HG03558 (cell line): Measurements from ENCODE around the gene RSPH3.
"Not testable (repeated sequence)": the region's sequence is repeated elsewhere in the genome, so short reads cannot be mapped to it uniquely, and the experiment has no call there.

Source experiments
- ATAC-seq: cut with Tn5 transposase; IDR thresholded peaks from one replicate; pipeline ENCODE4 v1.9.1; 2021; ENCODE audit warnings: moderate number of reproducible peaks; ENCODE audit not compliant: unreplicated experiment; ENCODE audit errors: extremely low read depth

RSPH3 gene

DNA sequence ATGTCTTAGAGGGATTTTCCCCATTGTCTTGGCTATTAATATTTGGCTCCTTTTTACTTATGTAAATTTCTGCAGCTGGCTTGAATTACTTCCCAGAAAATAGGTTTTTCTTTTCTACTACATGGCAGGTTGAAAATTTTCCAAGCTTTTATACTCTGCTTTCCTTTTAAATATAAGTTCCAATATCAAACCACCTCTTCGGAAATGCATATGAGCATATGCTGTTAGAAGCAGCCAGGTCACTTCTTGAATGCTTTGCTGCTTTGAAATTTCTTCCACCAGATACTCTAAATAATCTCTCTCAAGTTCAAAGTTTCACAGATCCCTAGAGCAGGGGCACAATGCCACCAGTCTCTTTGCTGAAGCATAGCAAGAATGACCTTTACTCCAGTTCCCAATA, 25.2 kb upstream of the RSPH3 start:
- not testable (repeated sequence) for ATAC-seq

DNA sequence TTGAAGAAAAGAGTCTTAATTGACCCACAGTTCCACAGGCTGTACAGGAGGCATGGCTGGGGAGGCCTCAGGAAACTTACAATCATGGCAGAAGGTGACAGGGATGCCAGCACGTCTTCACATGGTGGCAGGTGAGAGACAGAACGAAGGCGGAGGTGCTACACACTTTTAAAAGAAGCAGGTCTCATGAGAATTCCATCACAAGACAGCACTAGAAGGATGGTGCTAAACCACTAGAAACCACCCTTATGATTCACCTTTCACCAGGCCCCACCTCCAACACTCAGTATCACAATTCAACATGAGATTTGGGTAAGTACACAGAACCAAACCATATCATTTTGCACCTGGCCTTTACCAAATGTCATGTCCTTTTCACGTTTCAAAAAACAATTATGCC, 23.9 kb upstream of the RSPH3 start:
- no peak for ATAC-seq

DNA sequence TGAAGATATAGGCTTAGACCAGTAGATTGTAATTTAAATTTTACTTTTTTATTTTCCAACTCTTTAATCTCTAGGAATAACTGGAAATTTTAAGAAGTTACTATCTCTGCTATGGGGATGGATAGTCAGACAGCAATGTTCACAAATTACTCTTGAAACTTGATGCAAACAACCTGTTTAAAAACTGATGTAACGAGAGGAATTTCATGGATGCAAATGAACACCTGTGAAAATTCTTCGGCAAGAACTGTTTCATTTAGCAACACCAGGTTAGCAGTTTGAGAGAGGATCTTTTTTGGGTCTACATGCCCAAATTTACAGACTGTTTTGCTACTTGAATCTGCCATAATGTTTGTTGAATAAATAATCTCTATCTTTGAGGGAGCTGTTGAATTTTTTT, 20.0 kb upstream of the RSPH3 start:
- no peak for ATAC-seq

DNA sequence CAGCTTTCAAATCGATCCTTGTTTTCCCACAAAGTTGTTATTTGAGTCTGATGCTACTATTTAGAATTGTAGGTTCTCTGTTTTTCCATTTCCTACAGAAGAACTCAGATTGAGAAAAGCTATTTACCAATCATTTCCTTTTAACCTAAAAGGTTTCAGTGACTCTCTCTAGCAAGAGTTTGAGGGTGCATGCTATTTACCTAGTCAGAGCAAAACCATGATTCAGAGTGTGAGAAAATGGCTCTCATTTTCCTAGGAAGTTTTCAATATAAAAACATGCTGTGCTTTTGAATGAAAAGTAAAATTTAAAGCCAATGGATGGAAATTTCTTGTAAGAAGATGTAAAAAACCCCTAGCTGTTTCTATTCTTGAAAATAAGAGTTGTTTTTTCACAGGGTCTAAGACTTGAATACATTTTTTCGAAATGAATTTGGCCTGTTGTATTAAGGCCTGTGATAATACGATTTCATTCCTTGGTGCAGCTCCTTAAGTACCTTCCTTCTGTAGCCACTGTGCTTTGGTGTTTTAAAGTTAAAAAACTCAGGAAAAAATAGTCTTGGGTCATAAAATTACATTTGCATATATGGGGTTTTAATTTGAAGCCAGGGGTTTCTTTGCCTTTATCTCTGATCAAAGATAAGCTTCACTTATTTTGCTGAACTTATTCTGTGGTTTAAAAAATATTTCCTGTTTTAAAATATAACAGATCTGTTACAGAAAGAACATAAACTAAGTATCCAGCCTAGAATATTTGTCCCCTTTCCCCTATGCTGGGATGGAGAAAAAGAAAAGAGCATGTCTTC, 18.0 kb upstream of the RSPH3 start:
- no peak for ATAC-seq

DNA sequence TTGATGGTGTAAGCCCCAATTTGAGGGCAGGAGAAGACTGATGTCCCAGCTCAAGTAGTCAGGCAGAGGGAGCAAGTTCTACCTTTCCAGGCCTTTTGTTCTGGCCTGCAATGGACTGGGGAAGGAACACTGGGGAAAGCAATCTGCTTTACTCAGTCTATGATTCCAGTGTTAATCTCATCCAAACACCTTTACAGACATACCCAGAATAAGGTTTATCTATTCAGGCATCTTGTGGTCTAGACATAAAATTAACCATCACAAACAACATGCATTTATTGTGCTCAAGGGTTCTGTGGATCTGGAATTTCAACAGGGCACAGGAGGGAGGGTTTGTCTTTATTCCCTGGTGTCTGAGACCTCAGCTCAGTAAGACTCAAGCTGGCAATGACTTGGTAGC, 14.4 kb upstream of the RSPH3 start:
- no peak for ATAC-seq

DNA sequence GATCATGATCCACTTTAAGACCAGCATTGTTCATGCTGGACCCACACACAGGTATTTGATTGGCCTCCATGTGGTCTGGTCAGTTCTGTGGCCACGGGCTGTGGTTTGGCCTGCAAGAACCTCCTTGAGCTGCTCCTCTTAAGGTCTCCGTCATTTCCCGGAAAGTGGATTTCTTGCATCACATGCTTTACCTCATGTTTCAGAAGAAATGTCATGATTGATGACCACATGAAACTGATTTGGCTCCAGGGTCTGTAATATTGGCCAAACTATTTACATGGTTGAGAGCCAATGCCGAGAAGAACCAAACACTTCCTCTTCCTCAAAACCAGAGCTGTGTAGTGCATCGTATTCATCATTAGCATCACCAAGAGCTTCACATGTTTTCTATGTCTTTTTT, 13.2 kb upstream of the RSPH3 start:
- ATAC-seq = no peak

DNA sequence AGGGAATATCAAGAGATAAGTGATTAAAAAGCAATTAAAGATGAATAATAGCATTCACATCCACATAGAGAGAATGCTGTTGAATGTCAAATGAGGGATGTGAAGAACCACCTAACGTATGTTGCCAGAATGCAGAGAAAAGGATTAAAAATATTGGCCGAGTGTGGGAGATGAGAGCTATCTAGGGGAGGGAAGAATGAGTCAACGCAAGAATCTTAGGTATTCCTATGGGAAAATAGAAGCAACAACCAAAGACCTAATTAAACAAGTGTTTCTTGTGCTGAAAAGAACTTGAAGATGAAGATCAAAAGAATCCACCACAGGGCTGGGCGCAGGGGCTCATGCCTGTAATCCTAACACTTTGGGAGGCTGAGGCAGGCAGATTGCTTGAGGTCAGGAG, 12.2 kb upstream of the RSPH3 start:
- ATAC-seq = no peak

DNA sequence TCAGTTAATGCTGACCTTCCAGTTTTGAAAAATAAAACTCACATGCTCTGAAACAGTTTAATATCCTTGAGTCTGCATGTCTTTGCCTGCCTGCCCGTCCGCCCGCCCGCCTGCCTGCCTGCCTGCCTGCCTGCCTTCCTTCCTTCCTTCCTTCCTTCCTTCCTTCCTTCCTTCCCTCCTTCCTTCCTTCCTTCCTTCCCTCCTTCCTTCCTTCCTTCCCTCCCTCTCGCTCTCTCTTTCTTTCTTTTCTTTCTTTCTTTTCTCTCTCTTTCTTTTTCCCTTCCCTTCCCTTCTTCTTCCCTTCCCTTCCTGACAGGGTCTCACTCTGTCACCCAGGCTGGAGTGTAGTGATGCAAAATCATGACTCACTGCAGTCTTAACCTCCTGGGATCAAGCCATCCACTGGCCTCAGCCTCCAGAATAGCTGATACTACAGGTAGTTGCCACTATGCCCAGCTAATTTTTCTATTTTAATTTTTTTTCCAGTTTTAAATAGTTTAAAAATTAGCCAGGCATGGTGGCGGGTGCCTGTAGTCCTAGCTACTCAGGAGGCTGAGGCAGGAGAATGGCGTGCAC, 10.1 kb upstream of the RSPH3 start:
- ATAC-seq = not testable (repeated sequence)

DNA sequence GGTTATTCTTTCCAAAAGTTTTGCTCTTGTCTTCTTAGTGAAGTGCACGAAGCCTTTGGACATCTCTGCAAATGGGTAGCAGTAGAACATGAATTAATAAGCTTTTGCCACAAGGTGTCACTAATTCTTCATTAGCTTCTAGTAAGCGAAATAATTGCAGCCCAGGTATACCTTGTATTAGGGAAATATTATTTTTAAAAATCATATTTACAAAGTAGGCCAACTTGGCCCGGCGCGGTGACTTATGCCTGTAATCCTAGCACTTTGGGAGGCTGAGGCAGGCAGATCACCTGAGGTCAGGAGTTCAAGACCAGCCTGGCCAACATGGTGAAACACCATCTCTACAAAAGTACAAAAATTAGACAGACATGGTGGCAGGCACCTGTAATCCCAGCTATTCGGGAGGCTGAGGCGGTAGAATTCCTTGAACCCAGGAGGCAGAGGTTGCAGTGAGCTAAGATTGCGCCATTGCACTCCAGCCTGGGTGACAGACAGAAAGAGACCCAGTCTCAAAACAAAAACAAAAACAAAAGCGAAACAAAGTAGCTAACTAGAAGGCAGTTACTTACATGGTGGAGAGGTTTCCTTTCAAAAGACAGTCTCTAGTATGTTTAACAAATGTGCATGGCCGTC, 8.8 kb upstream of the RSPH3 start:
- no peak for ATAC-seq

DNA sequence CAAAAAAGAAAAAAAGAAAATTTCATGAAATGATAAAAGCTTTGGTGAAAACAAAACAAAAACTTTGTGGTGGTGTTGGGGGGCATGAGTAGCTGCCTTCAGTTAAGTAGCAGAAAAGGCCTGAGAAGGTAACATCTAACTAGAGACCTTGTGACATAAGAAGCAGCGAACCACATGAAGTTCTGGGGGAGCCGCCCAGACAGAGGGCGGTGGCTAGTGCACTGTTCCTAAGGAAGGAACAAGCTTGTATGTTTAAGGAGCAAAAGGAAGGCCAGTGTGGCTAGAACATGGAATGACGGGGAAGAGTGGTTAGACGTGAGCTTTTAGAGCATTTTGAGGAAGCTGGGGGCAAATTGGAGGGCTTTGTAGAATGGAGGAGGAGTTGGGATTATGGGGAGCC, 7.5 kb upstream of the RSPH3 start:
- no peak for ATAC-seq

DNA sequence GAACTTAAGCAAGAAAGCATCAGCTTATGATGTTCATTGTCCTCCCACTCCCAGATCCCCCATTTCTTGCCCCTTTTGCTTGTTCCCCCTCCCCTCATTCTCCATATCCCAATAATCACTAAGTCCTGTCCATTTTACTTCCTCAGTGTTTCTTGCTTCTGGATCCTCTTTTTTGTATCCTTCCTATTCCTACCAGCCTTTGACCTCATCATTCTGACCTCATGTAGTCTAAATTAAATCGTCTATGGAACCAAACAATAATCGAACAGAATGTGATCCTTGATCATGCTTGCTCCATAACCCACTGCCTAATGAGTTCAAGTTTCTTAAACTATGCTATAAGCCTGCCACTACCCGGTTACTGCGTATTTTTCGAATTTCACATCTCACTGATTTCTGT, 5.4 kb upstream of the RSPH3 start:
- ATAC-seq = no peak

DNA sequence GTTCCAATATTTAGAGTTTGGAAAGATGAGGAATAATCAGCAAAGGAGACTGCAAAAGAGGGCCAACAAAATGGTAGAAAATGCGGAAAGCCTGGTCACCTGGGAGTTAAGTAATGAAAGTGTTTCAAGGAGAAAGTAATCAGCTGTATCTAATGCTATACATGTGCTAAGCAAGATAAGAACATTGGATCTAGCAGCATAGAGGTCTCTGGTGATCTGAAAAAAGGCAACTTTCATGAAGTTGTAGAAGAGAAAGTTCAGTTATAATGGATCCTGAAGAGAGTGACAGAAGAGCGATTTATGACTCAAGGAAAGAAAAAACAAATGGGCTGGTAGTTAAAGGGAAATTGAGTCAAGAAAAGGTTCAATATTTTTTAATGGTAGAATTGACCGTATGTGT, 4.6 kb upstream of the RSPH3 start:
- ATAC-seq = no peak

DNA sequence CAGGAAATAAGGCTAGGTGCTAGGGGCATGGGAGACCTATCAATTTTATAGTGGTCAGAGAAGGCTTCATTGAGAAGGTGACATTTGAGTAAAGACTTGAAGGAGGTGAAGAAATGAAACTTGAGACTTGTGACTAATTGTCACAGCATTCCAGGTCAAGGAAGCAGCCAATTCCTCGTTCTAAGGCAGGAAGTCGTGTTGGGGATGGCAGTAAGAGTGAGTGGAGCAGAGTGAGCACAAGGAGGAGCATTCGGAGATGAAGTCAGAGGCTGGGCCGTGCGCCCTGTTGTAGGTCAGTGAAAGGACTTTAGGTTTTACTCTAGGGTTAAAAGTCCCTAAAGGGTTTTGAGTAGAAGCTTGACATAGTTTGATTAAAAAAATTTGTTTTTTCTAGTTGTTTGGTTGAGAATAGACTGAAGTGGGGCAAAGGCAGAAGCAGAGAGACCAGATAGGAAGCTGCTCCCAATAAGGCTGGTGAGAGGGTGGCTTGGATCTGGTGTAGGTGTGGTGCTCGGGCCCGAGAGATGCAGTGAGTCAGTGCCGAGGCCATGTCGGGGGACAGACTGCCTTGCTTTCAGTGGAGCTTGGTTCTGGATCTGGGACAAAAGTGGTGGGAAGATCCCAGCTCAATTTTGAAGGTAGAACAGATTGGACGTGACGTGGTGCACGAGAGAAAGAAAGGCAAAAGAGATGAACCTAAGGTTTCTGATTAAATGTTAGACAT, 2.6 kb upstream of the RSPH3 start:
- no peak for ATAC-seq

DNA sequence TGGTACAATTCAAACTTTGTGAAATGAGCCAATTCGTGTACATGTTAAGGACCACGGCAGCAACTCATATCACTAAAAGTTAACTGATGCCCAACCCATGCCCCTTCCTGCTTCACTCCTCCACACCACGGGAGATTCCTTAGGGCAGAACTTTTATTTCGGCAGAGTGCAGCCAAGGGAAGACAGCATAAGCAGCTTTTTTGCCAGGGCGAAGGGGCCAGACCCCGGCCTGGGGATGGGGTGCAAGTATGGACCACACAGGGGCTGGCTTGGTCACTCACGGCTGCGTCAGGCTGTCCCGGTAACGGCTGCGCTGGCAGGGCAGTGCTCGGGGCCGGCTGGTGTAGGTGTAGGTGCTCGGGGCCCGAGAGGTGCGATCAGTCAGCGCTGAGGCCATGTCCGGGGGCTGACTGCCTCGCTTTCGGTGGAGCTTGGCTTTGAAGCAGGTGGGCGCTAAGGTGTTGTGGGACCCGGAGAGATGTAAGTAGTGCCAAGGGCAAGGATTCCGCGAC, 792 bp downstream of the RSPH3 start:
- ATAC-seq = no peak

DNA sequence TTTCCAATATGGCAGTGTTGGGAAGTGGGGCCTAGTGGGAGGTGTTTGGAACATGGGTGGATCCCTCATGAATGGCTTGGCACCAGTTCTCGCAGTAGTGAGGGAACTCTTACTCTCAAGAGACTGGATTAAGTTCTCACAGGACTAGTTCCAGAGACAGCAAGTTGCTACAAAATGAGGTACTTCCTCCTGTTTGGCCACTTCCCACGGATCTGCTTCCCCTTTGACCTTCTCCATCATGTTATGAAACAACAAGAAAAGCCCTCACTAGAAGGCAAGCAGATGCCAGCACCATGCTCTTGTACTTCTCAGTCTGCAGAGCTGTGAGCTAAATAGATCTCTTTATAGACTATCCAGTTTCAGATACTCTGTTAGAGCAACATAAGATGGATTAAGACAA, 3.1 kb downstream of the RSPH3 start:
- ATAC-seq = no peak

DNA sequence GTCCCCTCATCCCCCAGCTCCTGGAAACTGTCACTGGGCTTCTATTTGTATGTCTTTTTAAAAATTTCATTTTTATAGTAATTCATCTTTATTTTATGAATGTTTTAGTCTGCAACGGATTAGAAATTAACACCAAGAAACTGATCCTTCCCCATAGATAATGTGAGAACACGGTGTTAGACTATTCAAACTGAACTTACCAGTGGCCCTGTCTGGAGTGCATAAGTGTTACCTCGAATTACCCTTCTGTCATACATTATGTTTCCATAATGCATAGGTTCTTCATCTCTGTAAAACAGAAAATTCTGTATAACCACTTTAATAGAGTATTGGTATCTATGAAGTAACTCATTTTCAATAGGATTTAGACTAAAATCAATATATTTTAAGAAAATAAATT, 6.4 kb downstream of the RSPH3 start:
- ATAC-seq = no peak

DNA sequence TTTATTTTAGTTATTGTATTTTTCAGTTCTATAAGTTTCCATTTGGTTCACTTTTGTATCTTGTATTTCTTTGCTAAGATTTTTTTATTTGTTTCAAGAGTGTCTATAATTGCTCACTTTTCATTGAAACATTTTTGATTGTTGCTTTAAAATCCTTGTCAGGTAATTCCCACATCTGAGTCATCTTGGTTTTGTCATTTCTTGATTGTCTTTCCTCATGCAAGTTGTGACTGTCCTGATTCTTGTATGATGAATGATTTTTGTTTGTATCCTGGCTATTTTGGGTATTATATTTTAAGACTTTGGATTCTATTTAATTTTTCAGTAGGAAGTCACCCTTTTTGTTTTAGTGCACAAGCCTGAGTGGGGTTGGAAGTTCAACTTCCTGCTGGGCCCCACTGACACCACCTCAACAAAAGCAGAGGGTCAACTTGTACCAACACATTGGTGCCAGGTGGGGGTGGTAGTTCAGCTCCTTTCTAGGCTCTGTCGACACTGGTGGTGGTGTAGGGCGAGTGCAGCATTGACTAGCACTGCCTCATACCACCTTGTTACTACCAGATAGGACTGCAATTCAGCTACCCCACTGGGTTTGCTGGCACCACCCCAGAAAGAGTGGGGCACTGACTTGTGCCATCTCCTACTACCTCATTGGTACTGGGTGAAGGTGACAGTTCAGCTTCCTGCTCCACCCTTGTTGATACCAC, 8.8 kb downstream of the RSPH3 start:
- no peak for ATAC-seq

DNA sequence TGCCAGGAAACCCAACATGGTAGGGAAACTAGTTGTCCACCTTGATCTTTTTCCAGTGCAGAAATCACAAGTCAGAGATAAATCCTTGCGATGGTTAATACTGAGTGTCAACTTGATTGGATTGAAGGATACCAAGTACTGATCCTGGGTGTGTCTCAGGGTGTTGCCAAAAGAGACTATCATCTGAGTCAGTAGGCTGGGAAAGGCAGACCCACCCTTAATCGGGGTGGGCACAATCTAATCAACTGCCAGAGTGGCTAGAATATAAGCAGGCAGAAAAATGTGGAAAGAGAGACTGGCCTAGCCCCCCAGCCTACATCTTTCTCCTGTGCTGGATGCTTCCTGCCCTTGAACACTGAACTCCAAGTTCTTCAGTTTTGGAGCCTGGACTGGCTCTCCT, 10.3 kb downstream of the RSPH3 start:
- ATAC-seq = not testable (repeated sequence)

DNA sequence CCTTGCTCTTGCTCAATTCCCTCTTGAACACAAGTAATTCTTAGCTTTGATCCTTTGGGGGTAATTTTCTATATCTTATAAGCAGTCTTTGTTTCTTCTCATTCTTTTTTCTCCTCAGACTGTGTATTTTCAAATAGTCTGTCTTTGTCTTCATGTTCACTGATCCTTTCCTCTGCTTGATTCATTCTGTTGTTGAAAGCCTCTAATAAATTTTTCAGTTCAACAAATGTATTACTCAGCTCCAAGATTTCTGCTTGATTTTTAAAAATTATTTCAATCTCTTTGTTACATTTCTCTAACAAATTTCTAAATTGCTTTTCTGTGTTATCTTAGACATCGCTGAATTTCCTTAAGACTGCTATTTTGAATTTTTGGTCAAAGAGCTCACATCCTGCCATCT, 11.5 kb downstream of the RSPH3 start:
- ATAC-seq = no peak

DNA sequence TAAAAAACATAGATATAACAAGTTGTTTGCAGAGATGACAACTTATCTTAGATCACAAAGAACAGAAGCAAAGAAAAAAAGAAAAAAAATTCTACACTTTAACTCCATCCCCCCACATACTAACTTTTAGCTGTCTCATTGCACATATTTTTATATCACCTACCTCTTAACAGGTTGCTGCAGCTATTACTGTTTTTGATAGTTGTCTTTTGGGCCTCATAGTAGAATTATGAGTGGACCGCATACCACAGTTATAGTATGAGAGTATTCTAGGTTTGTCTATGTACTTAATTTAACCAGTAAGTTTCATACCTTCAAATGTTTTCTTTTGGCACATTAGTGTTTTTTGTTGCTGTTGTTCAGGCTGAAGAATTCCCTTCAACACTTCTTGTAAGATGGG, 12.3 kb downstream of the RSPH3 start:
- no peak for ATAC-seq
